GM18519 (cell line): ENCODE results near the gene MX2.

Experiments used
- ATAC-seq: cut with Tn5 transposase; IDR thresholded peaks from one replicate; pipeline ENCODE4 v1.9.1; 2021; ENCODE audit warnings: mild to moderate bottlenecking, moderate library complexity; ENCODE audit not compliant: unreplicated experiment, low FRiP score

MX2 gene

DNA sequence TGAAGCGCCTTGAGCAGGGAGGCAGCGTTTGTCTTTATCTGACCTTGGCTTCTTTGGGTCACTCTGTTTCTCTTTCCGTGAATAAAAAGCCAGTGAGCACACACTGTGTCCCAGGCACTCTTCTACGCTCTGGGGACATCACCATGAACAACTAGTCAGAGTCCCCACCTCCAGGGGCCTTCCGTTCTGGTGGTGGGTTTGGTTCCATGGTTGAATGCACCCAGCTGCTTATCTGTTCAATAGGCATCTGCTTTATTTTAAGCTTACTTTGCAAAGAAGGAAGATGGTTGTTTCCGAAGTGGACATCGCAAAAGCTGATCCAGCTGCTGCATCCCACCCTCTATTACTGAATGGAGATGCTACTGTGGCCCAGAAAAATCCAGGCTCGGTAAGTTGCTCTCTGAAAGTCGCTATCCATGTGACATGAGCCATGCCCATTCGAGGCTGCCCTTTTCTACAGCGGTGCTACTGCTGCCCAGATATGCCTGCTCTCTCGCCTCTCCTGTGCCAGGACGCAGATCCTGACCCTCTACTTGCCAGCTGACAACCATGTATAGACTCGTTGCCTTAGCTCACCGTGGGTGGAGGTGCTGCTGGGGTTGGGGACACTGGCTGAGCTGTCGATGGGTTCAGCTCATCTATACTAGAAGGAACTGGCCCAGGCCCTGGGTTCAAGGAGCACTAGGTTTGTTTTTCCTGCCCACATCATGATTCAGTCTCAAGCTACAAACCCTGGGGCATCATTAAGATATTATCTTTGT is 70.1 kb downstream of the MX2 start:
- peak; percentile 55 for ATAC-seq

DNA sequence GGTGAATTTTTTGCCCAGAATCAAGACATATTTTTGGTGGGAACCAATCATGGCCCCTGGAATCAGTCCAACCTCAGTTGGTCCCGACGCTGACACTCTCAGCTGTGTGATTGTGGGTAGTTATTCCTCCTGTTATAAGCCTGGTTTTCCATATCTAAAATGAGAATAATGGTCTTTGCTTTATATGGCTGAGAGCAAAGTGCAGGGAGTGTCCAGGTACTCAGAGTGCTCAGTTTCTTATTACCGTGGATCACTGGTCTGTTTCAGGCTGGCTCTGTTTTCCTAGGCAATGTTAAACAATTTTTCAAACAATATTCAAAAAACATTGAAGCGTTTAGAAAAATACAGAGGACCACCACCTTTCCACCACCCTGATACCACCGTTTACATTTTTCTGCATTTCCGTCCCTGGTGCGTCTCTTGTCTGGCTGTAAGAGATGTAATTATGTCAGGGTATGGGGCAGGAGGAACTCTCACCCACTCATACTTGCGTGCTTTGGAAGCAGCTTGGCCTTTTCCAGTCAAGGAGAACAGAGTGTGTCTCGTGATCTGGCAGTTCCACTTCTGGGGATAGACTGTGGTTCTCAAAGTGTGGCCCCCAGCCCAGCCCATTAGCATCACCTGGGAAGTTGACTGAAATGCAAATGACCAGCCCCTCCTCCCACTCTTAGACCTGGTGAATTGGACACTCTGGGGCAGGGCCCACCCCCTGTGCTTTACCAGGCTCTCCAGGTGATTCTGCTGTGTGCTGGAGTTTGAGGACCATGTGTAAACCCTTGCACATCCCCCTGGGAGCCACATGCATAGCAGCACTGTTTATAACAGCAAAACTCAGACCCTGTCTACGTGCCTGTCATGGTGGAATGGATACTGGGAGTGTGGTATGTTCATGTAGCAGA is 71.0 kb downstream of the MX2 start:
- ATAC-seq, result no peak

DNA sequence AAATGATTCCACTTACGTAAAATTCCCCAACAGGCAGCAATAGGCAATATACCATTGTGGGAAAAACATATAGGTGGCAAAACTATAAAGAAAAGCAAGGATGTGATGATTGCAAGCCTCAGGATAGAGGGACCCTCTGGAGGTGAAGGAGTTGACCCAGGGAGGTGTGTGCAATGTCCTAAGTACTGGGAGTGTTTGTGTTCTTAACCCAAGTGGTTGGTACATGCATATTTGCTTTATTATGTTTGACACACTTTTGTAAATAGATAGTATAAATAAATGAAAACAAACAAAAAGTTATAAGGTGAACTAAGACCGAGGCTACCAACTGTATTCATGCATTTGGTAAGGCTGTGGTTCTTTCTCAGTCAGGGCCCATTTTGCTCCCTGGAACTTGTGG is 71.7 kb downstream of the MX2 start:
- ATAC-seq, result no peak

DNA sequence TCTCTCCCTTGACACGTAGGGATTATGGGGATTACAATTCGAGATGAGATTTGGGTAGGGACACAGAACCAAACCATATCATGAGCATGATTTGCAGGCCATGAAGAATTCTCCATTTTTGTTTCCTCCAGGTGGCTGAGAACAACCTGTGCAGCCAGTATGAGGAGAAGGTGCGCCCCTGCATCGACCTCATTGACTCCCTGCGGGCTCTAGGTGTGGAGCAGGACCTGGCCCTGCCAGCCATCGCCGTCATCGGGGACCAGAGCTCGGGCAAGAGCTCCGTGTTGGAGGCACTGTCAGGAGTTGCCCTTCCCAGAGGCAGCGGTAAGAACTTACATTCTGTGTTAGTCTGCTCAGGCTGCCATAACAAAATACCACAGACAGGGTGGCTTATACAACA is 73.9 kb downstream of the MX2 start:
- no peak for ATAC-seq

DNA sequence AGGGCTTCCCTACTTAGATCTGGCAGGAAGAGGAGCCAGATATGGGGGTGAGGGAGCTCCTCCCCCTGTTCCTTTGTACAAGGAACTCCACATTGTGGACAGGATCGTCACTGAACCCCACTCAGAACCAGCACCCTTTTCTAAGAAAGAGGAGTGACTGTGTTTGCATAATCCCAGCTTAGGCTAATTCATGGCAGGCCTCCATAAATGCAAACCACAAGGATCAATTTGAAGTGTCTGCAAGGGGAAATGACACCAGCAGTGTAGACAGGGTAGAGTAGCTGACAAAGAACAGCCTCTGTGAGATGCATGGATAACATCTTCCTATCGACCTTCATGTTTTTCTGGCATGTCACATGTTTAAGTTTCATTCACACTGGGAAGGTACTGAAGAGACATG is 75.9 kb downstream of the MX2 start:
- ATAC-seq, result no peak

DNA sequence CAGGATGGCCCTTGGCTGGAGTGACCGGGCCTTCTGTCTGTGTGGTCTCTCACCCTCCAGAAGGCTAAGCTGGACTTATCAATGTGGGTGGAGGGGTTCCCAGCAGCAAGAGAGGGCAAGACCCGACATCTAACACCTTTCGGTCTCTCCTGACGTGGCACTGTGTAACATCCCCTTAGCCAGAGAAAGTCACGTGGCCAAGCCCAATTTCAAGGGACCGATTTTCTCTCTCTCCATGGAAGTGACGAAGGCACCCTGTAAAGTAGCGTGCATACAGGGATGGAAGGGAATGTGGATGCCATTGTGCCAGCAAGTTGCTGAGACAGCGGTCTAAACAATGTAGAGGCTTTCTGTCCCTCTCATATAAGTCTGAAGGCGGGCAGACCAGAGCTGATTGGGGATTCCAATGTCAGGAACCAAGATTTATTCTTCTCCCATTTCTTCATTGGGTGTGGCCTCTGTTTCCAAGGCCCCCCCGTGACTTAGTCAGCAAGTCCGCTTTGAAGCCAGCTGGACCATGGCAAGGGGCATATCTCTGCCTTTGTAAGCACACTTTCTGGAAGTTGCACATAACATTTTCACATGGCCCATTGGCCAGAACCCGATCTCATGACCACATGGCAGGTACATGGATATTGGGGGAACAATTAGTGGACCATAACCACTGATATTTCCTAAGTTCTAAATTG is 76.7 kb downstream of the MX2 start:
- no peak for ATAC-seq

DNA sequence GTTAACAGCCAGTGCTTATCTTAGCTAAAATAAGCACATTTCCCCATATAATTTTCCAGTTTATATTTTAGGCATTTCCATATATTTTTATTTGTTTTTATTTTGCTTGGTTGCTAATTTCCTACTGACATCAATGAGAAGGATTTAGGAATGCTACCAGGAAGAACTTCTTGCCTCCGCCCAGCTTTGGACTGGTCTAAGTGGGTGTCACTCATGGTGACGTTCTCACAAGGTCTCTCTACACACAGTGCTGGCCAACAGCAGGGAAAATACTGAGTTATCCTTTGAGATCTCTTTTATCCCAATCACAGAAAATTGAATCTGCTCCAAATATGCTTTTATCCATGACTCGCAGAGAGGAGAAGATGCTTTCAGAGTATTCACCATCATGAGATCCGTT is 77.4 kb downstream of the MX2 start:
- no peak for ATAC-seq

DNA sequence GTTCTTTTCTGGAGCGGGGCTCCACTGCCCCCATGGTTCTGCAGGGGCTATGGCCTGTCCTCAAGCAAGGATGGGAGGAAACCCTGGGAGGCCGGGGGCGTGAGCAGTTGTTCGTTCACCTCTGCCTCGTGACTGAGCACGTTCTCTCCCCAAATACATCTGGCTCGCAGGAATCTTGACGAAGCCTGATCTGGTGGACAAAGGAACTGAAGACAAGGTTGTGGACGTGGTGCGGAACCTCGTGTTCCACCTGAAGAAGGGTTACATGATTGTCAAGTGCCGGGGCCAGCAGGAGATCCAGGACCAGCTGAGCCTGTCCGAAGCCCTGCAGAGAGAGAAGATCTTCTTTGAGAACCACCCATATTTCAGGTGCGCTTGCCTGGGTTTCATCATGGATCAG is 79.7 kb downstream of the MX2 start:
- no peak for ATAC-seq

DNA sequence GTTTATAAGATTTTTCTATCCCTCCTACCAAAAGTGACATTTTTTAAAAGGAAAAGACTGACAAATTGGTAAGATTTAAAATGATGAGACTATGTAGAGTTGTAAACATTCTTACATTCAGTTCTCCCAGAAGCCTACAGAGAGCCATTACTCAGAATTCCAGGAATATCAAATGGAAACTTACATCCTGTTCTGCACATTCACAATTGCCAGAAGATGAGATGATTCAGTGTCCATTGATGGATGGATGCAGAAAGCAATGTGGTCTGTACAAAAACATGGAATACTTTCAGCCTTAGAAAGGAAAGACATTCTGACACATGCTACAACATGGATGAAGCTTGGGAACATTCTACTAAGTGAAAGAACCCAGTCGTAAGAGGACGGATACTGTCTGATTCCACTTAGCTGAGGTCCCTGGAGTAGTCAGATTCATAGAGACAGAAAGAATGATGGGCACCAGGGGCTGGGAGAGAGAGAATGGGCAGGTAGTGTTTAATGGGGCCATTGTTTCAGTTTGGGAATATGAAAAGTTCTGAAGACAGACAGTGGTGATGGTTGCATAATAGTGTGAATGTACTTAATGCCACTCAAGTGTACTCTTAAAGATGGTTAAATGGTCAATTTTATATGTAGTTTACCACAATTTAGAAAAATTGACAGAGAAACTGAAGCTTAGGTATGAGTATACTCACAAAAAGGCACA is 80.8 kb downstream of the MX2 start:
- no peak for ATAC-seq

DNA sequence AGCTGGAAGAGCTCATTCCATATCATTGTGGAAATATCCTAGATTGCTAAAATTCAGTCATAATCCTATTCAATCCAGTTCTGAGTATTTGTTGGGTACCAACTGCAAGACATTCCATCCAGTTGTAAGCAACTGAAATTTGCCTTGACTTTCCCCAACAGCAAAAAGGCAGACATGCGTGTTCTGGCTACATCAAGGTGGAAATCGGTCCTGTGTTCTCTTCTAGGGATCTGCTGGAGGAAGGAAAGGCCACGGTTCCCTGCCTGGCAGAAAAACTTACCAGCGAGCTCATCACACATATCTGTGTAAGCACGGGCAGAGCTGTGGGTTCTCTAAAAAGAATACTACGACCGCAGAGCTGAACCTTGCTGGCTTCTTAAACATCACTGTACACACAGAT is 81.7 kb downstream of the MX2 start:
- no peak for ATAC-seq

DNA sequence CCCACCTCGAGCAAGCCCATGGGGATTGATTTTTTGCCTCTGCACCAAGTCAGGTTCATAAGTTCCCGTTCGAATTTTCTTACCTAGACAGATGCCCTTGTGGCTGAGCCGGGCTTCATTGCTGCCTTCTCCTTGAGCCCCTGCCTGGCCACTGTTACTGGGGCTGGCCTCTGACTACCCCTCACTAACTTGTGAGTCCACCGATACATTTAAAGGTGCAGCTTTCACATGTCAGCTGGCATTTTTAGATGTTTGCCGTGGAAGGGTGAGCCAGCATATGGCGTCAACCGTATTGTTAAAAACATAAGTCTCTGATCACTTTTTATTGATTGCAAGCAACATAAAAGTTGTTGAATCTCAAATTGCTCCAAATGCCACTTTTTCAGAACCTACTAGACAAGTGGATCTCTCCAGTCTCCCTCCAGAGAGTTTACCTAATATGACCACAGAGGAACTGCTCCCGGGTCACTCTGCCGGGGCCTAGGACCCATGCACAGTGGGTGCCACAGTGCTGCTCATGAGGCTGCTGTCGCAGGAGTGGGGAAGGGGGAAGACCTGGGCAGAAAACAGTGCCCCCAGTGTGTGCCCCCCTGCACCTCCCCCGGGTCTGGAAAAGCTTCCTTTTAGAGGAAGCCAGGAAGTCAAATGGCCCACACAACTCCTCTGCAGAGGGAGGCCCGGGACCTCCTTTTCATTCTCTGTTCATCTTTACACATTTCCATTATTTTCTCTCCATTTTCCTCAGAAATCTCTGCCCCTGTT is 83.1 kb downstream of the MX2 start:
- ATAC-seq, result no peak

DNA sequence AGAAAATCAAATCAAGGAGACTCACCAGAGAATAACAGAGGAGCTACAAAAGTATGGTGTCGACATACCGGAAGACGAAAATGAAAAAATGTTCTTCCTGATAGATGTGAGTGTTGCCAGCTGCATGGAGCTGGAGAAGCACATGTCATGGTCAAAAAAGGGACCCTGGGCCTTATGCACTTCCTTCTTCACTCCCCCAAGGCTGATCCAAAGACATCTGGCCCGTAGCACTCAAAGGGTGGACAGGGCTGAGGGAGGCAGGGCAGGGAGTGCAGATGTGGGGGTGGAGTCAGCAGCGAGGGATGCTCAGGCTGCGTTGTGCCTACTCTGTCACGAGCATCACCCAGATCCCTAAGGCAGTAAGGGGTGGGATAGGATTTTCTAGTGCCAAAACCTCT is 83.6 kb downstream of the MX2 start:
- ATAC-seq, result no peak

DNA sequence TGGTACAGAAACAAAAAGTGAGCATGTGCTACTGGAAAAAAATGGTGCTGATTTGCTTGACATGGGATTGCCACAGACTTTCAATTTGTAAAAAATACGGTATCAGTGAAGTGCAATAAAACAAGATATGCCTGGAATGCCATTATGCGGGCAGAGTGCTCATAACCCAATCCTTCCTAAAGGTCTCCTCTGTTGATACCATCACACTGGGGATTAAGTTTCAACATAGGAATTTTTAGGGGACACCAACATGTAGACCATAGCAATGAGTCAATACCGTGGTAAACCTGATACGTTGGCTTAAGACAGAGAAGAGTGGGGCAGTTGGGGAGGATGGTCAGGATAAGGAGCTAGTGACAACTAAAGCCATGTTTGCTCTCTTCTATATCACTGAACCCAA is 84.8 kb downstream of the MX2 start:
- ATAC-seq, result no peak

DNA sequence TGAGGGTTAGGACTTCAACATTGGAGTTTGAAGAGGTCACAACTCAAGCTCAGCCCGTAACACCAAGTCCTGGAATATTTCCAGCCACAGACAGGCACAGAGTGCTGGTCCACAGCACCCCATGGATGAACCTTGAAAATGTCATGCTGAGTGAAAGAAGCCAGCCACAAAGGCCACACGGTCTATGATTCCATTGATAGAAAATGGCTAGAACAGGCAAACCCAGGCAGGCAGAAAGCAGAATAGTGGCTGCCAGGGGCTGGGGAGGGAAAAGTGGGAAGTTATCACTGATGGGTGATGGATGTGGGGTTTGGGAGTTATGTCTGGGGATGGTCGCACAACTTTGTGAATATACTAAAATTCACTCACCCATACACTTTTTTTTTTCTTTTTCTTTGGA is 85.5 kb downstream of the MX2 start:
- ATAC-seq, result no peak

DNA sequence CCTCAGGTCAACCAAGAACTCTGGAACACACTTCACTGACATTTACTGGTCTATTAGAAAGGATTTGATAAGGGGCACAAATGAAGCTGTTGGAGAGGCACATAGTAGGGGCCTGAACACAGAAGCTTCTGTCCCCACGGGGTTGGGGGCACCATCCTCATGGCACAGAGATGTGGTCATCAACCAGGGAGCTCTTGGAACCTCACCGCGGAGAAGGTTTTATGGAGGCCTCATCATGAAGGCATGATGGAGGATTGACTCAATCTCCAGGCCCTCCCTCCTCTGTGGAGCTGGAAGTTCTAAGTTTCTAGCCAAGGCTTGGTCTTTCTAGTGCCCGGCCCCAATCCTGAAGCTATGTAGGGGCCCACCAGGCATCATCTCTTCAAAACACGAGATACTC is 87.8 kb downstream of the MX2 start:
- no peak for ATAC-seq

DNA sequence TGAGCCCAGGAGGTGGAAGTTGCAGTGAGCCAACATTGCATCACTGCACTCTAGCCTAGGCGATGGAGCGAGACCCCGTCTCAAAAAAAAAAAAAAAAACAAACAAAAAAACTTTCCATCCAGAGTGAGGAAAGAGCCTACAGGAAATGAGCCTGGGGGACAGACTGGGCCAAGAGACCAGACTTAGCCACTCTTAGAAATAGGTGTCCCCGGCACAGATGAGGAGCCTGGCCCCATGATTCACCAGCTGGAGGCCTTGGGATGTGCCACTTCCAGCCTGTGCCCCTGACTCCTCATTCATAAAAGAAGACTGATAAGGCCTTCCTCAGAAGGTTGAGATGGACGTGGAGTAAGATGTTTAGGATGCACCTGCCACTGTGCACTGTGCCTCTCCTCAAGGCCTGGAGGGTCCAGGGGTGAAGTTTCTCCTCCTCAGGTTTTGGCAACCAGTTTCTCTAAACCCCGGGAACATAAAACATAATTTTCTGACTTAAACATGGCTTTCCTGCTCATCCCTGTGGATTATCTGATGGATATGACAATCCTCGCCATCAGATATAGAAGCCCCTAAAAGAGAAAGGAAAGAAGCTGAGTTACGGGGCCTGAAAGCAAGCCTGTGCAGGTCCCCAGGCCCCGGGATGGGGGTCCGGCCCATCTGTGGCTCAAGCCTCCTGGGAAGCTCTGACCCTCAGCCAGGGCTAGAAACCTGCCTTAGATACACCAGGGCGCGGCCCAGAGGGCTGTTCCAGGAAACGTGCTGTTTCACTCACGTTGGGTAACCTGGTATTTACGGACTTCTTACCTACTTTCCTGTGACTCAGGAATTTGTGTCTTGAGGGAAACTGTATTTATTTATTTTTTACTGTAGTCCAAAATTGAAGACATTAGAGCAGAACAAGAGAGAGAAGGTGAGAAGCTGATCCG is 90.2 kb downstream of the MX2 start:
- ATAC-seq, result no peak

DNA sequence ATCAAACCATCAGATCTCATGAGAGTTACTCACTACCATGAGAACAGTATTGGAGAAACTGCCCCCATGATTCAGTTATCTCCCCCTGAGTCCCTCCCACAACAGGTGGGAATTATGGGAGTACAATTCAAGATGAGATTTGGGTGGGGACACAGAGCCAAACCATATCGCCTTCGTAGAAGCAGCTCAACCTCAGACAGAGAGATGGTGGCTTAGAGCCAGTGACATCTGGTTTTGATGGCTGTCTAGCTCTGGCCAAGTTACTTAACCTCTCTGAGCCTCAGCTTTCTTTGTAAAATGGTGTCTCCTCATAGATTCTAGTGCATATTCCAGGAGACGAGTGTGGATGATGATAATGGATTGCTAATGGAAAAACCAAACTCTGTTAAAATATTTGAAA is 91.4 kb downstream of the MX2 start:
- ATAC-seq, result no peak

DNA sequence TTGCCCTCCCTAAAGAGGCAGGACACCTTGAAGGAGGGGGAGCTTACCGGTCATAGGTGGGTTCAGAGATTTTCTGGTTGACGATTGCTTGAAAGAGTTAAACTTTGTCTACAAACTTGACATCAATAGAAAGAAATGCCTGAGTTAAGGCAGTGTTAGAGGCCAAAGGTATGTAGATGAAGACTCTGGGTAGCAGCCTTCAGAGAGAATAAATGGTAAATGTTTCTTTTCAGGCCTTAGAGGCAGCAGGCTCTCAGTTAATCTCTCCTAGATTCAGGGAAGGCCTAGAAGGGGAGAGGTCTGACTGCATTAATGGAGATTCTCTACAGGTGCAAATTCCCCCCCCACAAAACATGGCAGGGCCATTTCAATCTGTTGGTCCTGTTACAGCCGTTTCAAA is 91.9 kb downstream of the MX2 start:
- ATAC-seq, result no peak

DNA sequence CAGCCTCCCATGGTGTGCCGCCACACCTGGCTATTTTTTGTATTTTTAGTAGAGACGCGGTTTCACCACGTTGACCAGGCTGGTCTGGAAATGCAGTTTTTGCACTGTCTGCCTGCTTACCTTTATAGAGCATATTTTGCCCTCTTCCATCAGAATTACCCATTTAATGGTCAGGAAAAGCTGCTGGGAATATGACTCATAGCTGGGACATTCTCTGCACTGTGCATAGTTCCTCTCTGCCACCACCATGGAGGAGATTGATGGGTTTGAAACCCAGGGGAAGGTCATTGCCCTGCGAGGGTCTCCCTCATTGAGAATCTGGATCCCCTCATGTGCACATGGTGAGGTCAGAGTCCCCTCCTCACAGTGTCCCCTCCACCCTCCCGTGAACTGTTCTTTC is 96.3 kb downstream of the MX2 start:
- no peak for ATAC-seq
